Neural cell (in vitro differentiated cells): ENCODE results near the gene DOCK2. TPM values are rescaled to one million over a fixed set of nuclear protein-coding genes. Genes with fewer than 3 reads are reported as not detected.

ENCODE experiments used
- H2AFZ ChIP-seq: fragments of 200-600, 300-800 bp; sonication (generic), shearing (Covaris generic); 2 replicates; pipeline ENCODE4 v1.6.0; 2014; ENCODE audit warnings: low read depth, mild to moderate bottlenecking, antibody characterized with exemption, low read length, moderate library complexity
- H3F3A ChIP-seq: fragments of 200-600 bp; shearing (Covaris generic); 2 replicates; pipeline ENCODE4 v1.6.1; 2016; ENCODE audit warnings: mild to moderate bottlenecking, moderate library complexity, mixed read lengths, antibody characterized with exemption, low read length; ENCODE audit not compliant: insufficient read depth, poor library complexity, severe bottlenecking
- H3K27ac ChIP-seq: fragments of 200-600, 300-800 bp; sonication (generic), shearing (Covaris generic); 2 replicates; pipeline ENCODE4 v1.5.1; 2014; ENCODE audit warnings: mild to moderate bottlenecking, low read length, moderate library complexity
- H3K27me3 ChIP-seq: fragments of 300-800, 200-600 bp; sonication (generic), shearing (Covaris generic); 2 replicates; pipeline ENCODE4 v1.6.0; 2014; ENCODE audit warnings: mild to moderate bottlenecking, low read depth, low read length, moderate library complexity; ENCODE audit not compliant: insufficient read depth
- H3K36me3 ChIP-seq: fragments of 300-800, 200-600 bp; sonication (generic), shearing (Covaris generic); 2 replicates; pipeline ENCODE4 v1.5.1; 2014; ENCODE audit warnings: mild to moderate bottlenecking, antibody characterized with exemption, low read length, moderate library complexity; ENCODE audit not compliant: insufficient read depth
- H3K4me2 ChIP-seq: fragments of 300-800, 200-600 bp; sonication (generic), shearing (Covaris generic); 2 replicates; pipeline ENCODE4 v1.6.0; 2014; ENCODE audit warnings: mild to moderate bottlenecking, low read length
- H3K4me3 ChIP-seq: fragments of 300-800, 200-600 bp; sonication (generic), shearing (Covaris generic); 2 replicates; pipeline ENCODE4 v1.5.1; 2014; ENCODE audit warnings: mild to moderate bottlenecking, low read length, moderate library complexity
- H3K79me2 ChIP-seq: fragments of 200-600 bp; shearing (Covaris generic); replicated peaks from 2 replicates; pipeline ENCODE4 v1.6.0; 2014; ENCODE audit warnings: mild to moderate bottlenecking, low read length, moderate library complexity; ENCODE audit not compliant: insufficient read depth
- H3K9ac ChIP-seq: fragments of 300-800, 200-600 bp; sonication (generic), shearing (Covaris generic); 2 replicates; pipeline ENCODE4 v1.6.1; 2016; ENCODE audit warnings: mild to moderate bottlenecking, low read length, mixed read lengths
- H3K9me2 ChIP-seq: fragments of 200-600 bp; shearing (Covaris generic); 2 replicates; pipeline ENCODE4 v1.6.1; 2016; ENCODE audit warnings: mild to moderate bottlenecking, low read length, mixed read lengths; ENCODE audit not compliant: insufficient read depth
- H3K9me3 ChIP-seq: fragments of 200-600, 300-800 bp; sonication (generic), shearing (Covaris generic); 2 replicates; pipeline ENCODE4 v1.6.1; 2016; ENCODE audit warnings: mild to moderate bottlenecking, mixed run types, low read length, moderate library complexity, mixed read lengths
- H4K20me1 ChIP-seq: fragments of 200-600 bp; shearing (Covaris generic); 2 replicates; pipeline ENCODE4 v1.6.1; 2016; ENCODE audit warnings: mild to moderate bottlenecking, mixed run types; ENCODE audit not compliant: insufficient read depth
- EP300 ChIP-seq: fragments of 450-650 bp; conservative IDR thresholded peaks from 2 replicates; pipeline ENCODE4 v1.6.1; 2014; ENCODE audit warnings: antibody characterized with exemption, mild to moderate bottlenecking, moderate library complexity; ENCODE audit not compliant: poor library complexity, severe bottlenecking
- EZH2 ChIP-seq: fragments of 200-600, 300-800 bp; shearing (Covaris generic), sonication (generic); IDR thresholded peaks from 2 replicates; pipeline ENCODE4 v1.6.1; 2014; ENCODE audit warnings: antibody characterized with exemption, low read length, borderline replicate concordance, mild to moderate bottlenecking; ENCODE audit not compliant: insufficient read depth, poor library complexity, severe bottlenecking
- MXI1 ChIP-seq: fragments of 450-650 bp; conservative IDR thresholded peaks from 2 replicates; pipeline ENCODE4 v1.6.1; 2014; ENCODE audit warnings: antibody characterized with exemption, mild to moderate bottlenecking; ENCODE audit not compliant: poor library complexity, severe bottlenecking
- POLR2AphosphoS5 ChIP-seq: IDR thresholded peaks from 2 replicates; pipeline ENCODE4 v1.6.1; 2012
- RAD21 ChIP-seq: fragments of 450-650 bp; conservative IDR thresholded peaks from 2 replicates; pipeline ENCODE4 v1.6.1; 2014; ENCODE audit warnings: antibody characterized with exemption, mild to moderate bottlenecking, moderate library complexity
- SMC3 ChIP-seq: fragments of 450-650 bp; conservative IDR thresholded peaks from 2 replicates; pipeline ENCODE4 v1.6.1; 2014; ENCODE audit warnings: antibody characterized with exemption, mild to moderate bottlenecking, moderate library complexity; ENCODE audit not compliant: poor library complexity
- TAF1 ChIP-seq: IDR thresholded peaks from 2 replicates; pipeline ENCODE4 v1.6.1; 2012; ENCODE audit warnings: low read depth
- polyA plus RNA-seq: library from polyadenylated mRNA; depleted of rRNA; stranded (reverse); fragments of >200 nt; gene quantifications from 2 replicates; pipeline ENCODE4 v1.2.3, GENCODE V29; 2014
- TF ChIP-seq, protein P1 (sequence below): IDR thresholded peaks from 2 replicates; pipeline ENCODE4 v1.6.1; 2012; ENCODE audit warnings: borderline replicate concordance
- TF ChIP-seq, protein P2 (sequence below): fragments of 450-650 bp; IDR thresholded peaks from 2 replicates; pipeline ENCODE4 v1.5.1; 2014; ENCODE audit warnings: antibody characterized with exemption, mild to moderate bottlenecking, moderate library complexity; ENCODE audit not compliant: poor library complexity, severe bottlenecking

DOCK2 gene
- polyA plus RNA-seq, 1 donor from 2014 or later: 0.15 TPM

DNA sequence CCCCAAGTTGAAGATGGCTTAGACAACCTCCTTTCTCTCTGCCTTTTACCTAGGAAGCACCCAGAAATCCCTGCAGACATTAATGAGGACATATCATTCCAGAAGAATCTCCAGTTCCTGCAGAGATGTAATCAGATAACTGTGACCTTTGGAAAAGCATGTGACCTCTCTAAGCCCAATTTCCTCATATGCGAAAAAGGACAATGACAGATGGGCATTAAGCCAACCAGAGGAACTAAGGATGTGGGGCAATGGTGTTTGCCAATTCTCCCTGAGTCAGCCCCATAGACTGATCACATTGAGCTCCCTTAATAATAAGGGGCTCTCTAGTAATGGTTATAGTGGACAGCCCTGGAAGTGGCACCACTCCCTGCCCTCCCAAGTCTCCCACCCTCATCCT lies 458.6 kb downstream of the DOCK2 start:
- Histone ChIP-seq H3K9ac (no peak overlapping the region), H3K27ac (no peak overlapping the region), H3K79me2 (no peaks in the 10 kb centered on the region), H4K20me1 (no peaks in the 10 kb centered on the region), H3K9me2 (no peaks in the 10 kb centered on the region), H3K27me3 (no peaks in the 10 kb centered on the region), H3F3A (no peaks in the 10 kb centered on the region), H2AFZ (no peak overlapping the region), H3K4me2 (no peak overlapping the region), H3K36me3 (no peaks in the 10 kb centered on the region), H3K9me3 (no peaks in the 10 kb centered on the region), H3K4me3 (no peak overlapping the region)
- TF ChIP-seq EP300: no peak
- no peak for TF ChIP-seq MXI1
- no peak for TF ChIP-seq SMC3
- TF ChIP-seq POLR2AphosphoS5: no peak
- TF ChIP-seq EZH2: no peak

DNA sequence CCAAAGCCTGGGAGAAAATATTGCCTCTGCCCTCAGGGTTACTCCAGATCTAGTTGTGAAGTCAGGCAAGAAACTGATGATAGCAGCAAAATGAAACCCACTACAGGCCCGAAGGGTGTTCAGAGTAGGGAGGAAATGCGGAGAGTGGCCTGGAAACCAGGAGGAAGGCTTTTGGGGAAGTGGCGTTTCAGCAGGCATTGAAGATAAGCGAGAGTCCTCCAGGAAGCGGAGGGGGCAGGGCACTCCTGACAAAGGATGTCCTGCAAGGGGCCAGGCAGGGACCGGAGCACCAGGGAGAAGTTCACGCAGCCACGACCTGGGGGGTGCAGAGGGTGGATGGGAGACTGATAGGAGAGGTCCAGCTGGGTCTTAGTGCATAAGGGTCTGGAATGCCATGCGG lies 460.9 kb downstream of the DOCK2 start:
- Histone ChIP-seq H3K27me3 (no peaks in the 10 kb centered on the region), H3K4me3 (no peak overlapping the region), H3K36me3 (no peaks in the 10 kb centered on the region), H3K4me2 (no peak overlapping the region), H2AFZ (no peak overlapping the region), H4K20me1 (no peaks in the 10 kb centered on the region), H3K9me2 (no peaks in the 10 kb centered on the region), H3F3A (no peaks in the 10 kb centered on the region), H3K79me2 (no peaks in the 10 kb centered on the region), H3K9ac (no peak overlapping the region), H3K9me3 (no peaks in the 10 kb centered on the region), H3K27ac (no peak overlapping the region)
- TF ChIP-seq RAD21 (no peak), SMC3 (no peak), TAF1 (no peak), EZH2 (no peak), POLR2AphosphoS5 (no peak), EP300 (no peak), MXI1 (no peak)
- TF ChIP-seq, protein P1, sequence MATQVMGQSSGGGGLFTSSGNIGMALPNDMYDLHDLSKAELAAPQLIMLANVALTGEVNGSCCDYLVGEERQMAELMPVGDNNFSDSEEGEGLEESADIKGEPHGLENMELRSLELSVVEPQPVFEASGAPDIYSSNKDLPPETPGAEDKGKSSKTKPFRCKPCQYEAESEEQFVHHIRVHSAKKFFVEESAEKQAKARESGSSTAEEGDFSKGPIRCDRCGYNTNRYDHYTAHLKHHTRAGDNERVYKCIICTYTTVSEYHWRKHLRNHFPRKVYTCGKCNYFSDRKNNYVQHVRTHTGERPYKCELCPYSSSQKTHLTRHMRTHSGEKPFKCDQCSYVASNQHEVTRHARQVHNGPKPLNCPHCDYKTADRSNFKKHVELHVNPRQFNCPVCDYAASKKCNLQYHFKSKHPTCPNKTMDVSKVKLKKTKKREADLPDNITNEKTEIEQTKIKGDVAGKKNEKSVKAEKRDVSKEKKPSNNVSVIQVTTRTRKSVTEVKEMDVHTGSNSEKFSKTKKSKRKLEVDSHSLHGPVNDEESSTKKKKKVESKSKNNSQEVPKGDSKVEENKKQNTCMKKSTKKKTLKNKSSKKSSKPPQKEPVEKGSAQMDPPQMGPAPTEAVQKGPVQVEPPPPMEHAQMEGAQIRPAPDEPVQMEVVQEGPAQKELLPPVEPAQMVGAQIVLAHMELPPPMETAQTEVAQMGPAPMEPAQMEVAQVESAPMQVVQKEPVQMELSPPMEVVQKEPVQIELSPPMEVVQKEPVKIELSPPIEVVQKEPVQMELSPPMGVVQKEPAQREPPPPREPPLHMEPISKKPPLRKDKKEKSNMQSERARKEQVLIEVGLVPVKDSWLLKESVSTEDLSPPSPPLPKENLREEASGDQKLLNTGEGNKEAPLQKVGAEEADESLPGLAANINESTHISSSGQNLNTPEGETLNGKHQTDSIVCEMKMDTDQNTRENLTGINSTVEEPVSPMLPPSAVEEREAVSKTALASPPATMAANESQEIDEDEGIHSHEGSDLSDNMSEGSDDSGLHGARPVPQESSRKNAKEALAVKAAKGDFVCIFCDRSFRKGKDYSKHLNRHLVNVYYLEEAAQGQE: no peak
- TF ChIP-seq, protein P2, sequence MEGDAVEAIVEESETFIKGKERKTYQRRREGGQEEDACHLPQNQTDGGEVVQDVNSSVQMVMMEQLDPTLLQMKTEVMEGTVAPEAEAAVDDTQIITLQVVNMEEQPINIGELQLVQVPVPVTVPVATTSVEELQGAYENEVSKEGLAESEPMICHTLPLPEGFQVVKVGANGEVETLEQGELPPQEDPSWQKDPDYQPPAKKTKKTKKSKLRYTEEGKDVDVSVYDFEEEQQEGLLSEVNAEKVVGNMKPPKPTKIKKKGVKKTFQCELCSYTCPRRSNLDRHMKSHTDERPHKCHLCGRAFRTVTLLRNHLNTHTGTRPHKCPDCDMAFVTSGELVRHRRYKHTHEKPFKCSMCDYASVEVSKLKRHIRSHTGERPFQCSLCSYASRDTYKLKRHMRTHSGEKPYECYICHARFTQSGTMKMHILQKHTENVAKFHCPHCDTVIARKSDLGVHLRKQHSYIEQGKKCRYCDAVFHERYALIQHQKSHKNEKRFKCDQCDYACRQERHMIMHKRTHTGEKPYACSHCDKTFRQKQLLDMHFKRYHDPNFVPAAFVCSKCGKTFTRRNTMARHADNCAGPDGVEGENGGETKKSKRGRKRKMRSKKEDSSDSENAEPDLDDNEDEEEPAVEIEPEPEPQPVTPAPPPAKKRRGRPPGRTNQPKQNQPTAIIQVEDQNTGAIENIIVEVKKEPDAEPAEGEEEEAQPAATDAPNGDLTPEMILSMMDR: no peak
